Endothelial cell of umbilical vein (primary cell): ENCODE measurements around the gene EPAS1. TPM values are rescaled to one million over a fixed set of nuclear protein-coding genes. Genes with fewer than 3 reads are reported as not detected.

ENCODE experiments used
- BruUV-seq: library from RNA; stranded (reverse); fragments of 400-500 nt; replicated peaks from 2 replicates; lab custom pipeline; 2021; lab: Mats Ljungman, UMichigan
- CTCF ChIA-PET: fragments of 300-600, 350-600 bp; sonication (Branson Sonifier 250); formaldehyde crosslinking; loops from one replicate; lab custom pipeline; 2021; ENCODE audit warnings: antibody characterized with exemption, inconsistent platforms; lab: Charles Lee
- POLR2A ChIA-PET: fragments of 300-600, 350-600 bp; sonication (Branson Sonifier 250); formaldehyde crosslinking; loops from one replicate; lab custom pipeline; 2021; ENCODE audit warnings: antibody characterized with exemption, inconsistent platforms; lab: Charles Lee
- DNase-seq: peaks from one replicate; pipeline ENCODE4 v3.0.0-alpha.2; 2011; ENCODE audit warnings: low read depth, low spot score
- FAIRE-seq: peaks from 2 replicates; lab custom pipeline; 2011; peaks lifted over from hg19 to GRCh38; lab: Jason Lieb, UNC
- H2AFZ ChIP-seq: 2 replicates; pipeline ENCODE4 v1.6.0; 2012; ENCODE audit warnings: low read depth, low read length, control low read depth, inconsistent platforms
- H3K27ac ChIP-seq: 2 replicates; pipeline ENCODE4 v1.5.1; 2011; ENCODE audit warnings: low read depth, mild to moderate bottlenecking, control low read depth, low read length, moderate library complexity; ENCODE audit not compliant: insufficient read depth
- H3K27me3 ChIP-seq, 2 experiments: 2 replicates each; pipeline versions ENCODE4 v1.6.0 to v1.6.1; 2011; ENCODE audit warnings: low read length in 2 of 2, mixed read lengths in 1 of 2; ENCODE audit not compliant: control insufficient read depth in 2 of 2, insufficient read depth in 2 of 2
- H3K36me3 ChIP-seq, 2 experiments: 2 replicates in 1 of 2; 3 replicates in 1 of 2; pipeline ENCODE4 v1.5.1; 2011; ENCODE audit warnings: low read length in 2 of 2, mild to moderate bottlenecking in 1 of 2, moderate library complexity in 1 of 2; ENCODE audit not compliant: control insufficient read depth in 2 of 2, insufficient read depth in 2 of 2; ENCODE audit errors: extremely low read depth in 1 of 2
- H3K4me1 ChIP-seq: 3 replicates; pipeline ENCODE4 v1.5.1; 2011; ENCODE audit warnings: mild to moderate bottlenecking, low read length; ENCODE audit not compliant: control insufficient read depth, insufficient read depth; ENCODE audit errors: extremely low read depth
- H3K4me2 ChIP-seq: 2 replicates; pipeline ENCODE4 v1.6.1; 2011; ENCODE audit warnings: low read length, control low read depth, mixed read lengths; ENCODE audit not compliant: insufficient read depth
- H3K4me3 ChIP-seq, 3 experiments: fragments of 200-600 bp in 1 of 3; sonication (generic), shearing (Covaris generic) in 1 of 3; replicated peaks in 1 of 3; 2 replicates each; pipeline ENCODE4 v1.5.1; 2011 to 2016; ENCODE audit warnings: control low read depth in 3 of 3, low read length in 3 of 3, mild to moderate bottlenecking in 2 of 3, inconsistent platforms in 1 of 3, low read depth in 1 of 3, moderate library complexity in 1 of 3; ENCODE audit not compliant: insufficient read depth in 1 of 3
- H3K79me2 ChIP-seq: 2 replicates; pipeline ENCODE4 v1.6.0; 2012; ENCODE audit warnings: low read length, inconsistent platforms; ENCODE audit not compliant: control insufficient read depth, insufficient read depth
- H3K9ac ChIP-seq: replicated peaks from 2 replicates; pipeline ENCODE3; 2011; ENCODE audit warnings: low read length, control low read depth; ENCODE audit not compliant: insufficient read depth; ENCODE audit errors: extremely low read depth
- H3K9me1 ChIP-seq: replicated peaks from 3 replicates; pipeline ENCODE4 v1.6.0; 2011; ENCODE audit warnings: mild to moderate bottlenecking, low read length; ENCODE audit not compliant: control insufficient read depth, insufficient read depth; ENCODE audit errors: extremely low read depth
- H3K9me3 ChIP-seq: replicated peaks from 2 replicates; pipeline ENCODE4 v1.5.1; 2012; ENCODE audit warnings: low read length, inconsistent platforms; ENCODE audit not compliant: control insufficient read depth, insufficient read depth
- H4K20me1 ChIP-seq: replicated peaks from 2 replicates; pipeline ENCODE3; 2011; ENCODE audit warnings: mild to moderate bottlenecking, low read length; ENCODE audit not compliant: control insufficient read depth, insufficient read depth; ENCODE audit errors: extremely low read depth
- EZH2 ChIP-seq: IDR thresholded peaks from 2 replicates; pipeline ENCODE4 v1.6.1; 2012; ENCODE audit warnings: borderline replicate concordance, low read depth, mild to moderate bottlenecking, moderate library complexity, low read length, inconsistent platforms; ENCODE audit not compliant: severe bottlenecking
- FOS ChIP-seq: IDR thresholded peaks from 2 replicates; pipeline ENCODE4 v1.6.1; 2011; ENCODE audit warnings: mild to moderate bottlenecking, low read length, moderate library complexity, borderline replicate concordance; ENCODE audit not compliant: insufficient read depth
- GATA2 ChIP-seq: IDR thresholded peaks from 2 replicates; pipeline ENCODE4 v1.7.0; 2011; ENCODE audit warnings: low read depth, mild to moderate bottlenecking, moderate library complexity, mixed read lengths, low read length; ENCODE audit not compliant: insufficient read length, insufficient read depth
- JUN ChIP-seq: IDR thresholded peaks from 2 replicates; pipeline ENCODE4 v1.6.1; 2011; ENCODE audit warnings: borderline replicate concordance, low read depth; ENCODE audit not compliant: insufficient read length, insufficient read depth
- MYC ChIP-seq: IDR thresholded peaks from one replicate; pipeline ENCODE4 v1.6.1; 2011; ENCODE audit warnings: mild to moderate bottlenecking, low read depth, low read length
- POLR2A ChIP-seq: IDR thresholded peaks from 2 replicates; pipeline ENCODE4 v1.6.1; 2012; ENCODE audit warnings: low read depth, mild to moderate bottlenecking, control low read depth, low read length
- POLR2AphosphoS5 ChIP-seq: IDR thresholded peaks from 2 replicates; pipeline ENCODE4 v1.6.1; 2012; ENCODE audit warnings: low read depth, mild to moderate bottlenecking, control low read depth, low read length, moderate library complexity; ENCODE audit not compliant: insufficient read depth
- dilution Hi-C: fragments of 300-500 bp; cut with MboI; formaldehyde crosslinking; loops from one replicate; pipeline ENCODE4 v1.15.0; 2019; ENCODE audit warnings: low sequenced_read_pairs; ENCODE audit not compliant: extremely low pct_ligation_motif_present
- intact Hi-C: fragments of 100-400 bp; cut with micrococcal nuclease; formaldehyde crosslinking; loops from one replicate; pipeline ENCODE4 v1.10.0; 2022
- polyA plus RNA-seq, 4 experiments: library from polyadenylated mRNA; depleted of rRNA in 3 of 4; stranded (reverse) in 3 of 4; unstranded in 1 of 4; fragments of >200 nt; gene quantifications; 2 replicates each; pipeline versions ENCODE4 v1.2.1 to v1.2.3, GENCODE V29; 2011 to 2012; ENCODE audit warnings: missing spikeins in 1 of 4
- total RNA-seq: library from RNA; stranded (reverse); gene quantifications from 2 replicates; pipeline ENCODE4 v1.2.3, GENCODE V29; 2021
- TF ChIP-seq, protein P1 (sequence below): IDR thresholded peaks from 2 replicates; pipeline ENCODE4 v1.6.1; 2011; ENCODE audit not compliant: insufficient read depth, insufficient read length
- TF ChIP-seq, protein P2 (sequence below), 2 donors: IDR thresholded peaks; 1 replicate in 1 of 2; 2 replicates in 1 of 2; pipeline ENCODE4 v1.5.1; 2011; ENCODE audit warnings: low read length in 2 of 2, mild to moderate bottlenecking in 2 of 2, moderate library complexity in 2 of 2, control low read depth in 1 of 2, inconsistent platforms in 1 of 2, low read depth in 1 of 2; ENCODE audit not compliant: insufficient read depth in 1 of 2; ENCODE audit errors: extremely low read depth in 1 of 2

EPAS1 gene
- total and polyA plus RNA-seq, 2 donors (not counting 3 experiments of a cell fraction or from before 2014, with no cell fraction given) = 229 to 374 TPM

DNA sequence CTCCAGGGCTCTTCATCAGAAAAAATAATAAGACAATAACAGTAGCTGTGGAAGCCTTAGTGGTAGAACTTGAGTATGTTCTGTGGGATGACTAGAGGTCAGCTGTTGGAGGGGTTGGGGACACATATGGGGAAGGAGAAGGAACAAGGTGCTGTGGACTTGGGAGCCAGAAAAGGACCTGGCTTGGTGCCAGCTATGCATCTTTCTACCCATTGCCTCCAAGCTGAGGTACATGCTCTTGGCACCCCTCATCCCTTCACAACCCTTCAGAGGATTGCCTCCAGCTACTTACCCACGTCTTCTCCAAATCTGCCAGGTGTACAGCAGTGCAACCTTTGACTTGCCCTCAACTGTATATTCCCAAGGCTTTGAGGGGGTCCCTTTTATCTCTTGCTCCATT is 15.3 kb upstream of the EPAS1 start:
- Histone ChIP-seq H3K27me3 (no peaks in the 10 kb centered on the region), H3K4me2 (no peak overlapping the region), H4K20me1 (no peaks in the 10 kb centered on the region), H3K27ac (no peak overlapping the region), H3K9me3 (no peaks in the 10 kb centered on the region), H3K79me2 (no peaks in the 10 kb centered on the region), H3K4me3 (no peak overlapping the region), H3K36me3 (no peaks in the 10 kb centered on the region), H3K9me1 (no peaks in the 10 kb centered on the region), H2AFZ (no peak overlapping the region), H3K9ac (no peak overlapping the region), H3K4me1 (peaks cover 21% of the 10 kb centered on the region)
- ChIA-PET CTCF (interaction anchor here (2.0 to 2.1 kb wide), 2 partner anchors 13 to 219 kb away, joined by 8 read pairs; no protein-coding TSS in a partner anchor), POLR2A (no interaction called here)
- dilution Hi-C loops = no loop called here
- TF ChIP-seq MYC = no peak
- TF ChIP-seq, protein P1, sequence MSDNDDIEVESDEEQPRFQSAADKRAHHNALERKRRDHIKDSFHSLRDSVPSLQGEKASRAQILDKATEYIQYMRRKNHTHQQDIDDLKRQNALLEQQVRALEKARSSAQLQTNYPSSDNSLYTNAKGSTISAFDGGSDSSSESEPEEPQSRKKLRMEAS = no peak
- TF ChIP-seq FOS = no peak
- TF ChIP-seq POLR2A = no peak
- TF ChIP-seq POLR2AphosphoS5 = no peak
- TF ChIP-seq JUN = no peak
- TF ChIP-seq EZH2 = no peak
- no peak for TF ChIP-seq GATA2
- TF ChIP-seq, protein P2, sequence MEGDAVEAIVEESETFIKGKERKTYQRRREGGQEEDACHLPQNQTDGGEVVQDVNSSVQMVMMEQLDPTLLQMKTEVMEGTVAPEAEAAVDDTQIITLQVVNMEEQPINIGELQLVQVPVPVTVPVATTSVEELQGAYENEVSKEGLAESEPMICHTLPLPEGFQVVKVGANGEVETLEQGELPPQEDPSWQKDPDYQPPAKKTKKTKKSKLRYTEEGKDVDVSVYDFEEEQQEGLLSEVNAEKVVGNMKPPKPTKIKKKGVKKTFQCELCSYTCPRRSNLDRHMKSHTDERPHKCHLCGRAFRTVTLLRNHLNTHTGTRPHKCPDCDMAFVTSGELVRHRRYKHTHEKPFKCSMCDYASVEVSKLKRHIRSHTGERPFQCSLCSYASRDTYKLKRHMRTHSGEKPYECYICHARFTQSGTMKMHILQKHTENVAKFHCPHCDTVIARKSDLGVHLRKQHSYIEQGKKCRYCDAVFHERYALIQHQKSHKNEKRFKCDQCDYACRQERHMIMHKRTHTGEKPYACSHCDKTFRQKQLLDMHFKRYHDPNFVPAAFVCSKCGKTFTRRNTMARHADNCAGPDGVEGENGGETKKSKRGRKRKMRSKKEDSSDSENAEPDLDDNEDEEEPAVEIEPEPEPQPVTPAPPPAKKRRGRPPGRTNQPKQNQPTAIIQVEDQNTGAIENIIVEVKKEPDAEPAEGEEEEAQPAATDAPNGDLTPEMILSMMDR (IDR thresholded peaks at IDR 0.05; ENCODE audit: extremely low read depth in 1 of 2, insufficient read depth in 1 of 2, low read depth in 1 of 2, low read length in 2 of 2) = no peak
- intact Hi-C loops = no loop called here
- DNase-seq (no peak), FAIRE-seq (no peak)
- no TSS peak for BruUV-seq
